ENCODE measurements around the gene HDGFL3.

GRCh38 chr15:83082730-83083386 is 124.8 kb downstream of the HDGFL3 start:
- TF ChIP-seq, protein P1, sequence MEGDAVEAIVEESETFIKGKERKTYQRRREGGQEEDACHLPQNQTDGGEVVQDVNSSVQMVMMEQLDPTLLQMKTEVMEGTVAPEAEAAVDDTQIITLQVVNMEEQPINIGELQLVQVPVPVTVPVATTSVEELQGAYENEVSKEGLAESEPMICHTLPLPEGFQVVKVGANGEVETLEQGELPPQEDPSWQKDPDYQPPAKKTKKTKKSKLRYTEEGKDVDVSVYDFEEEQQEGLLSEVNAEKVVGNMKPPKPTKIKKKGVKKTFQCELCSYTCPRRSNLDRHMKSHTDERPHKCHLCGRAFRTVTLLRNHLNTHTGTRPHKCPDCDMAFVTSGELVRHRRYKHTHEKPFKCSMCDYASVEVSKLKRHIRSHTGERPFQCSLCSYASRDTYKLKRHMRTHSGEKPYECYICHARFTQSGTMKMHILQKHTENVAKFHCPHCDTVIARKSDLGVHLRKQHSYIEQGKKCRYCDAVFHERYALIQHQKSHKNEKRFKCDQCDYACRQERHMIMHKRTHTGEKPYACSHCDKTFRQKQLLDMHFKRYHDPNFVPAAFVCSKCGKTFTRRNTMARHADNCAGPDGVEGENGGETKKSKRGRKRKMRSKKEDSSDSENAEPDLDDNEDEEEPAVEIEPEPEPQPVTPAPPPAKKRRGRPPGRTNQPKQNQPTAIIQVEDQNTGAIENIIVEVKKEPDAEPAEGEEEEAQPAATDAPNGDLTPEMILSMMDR (IDR thresholded peaks at IDR 0.05) = no peak
- no peak for TF ChIP-seq POLR2A (IDR thresholded peaks at IDR 0.05)
